Endothelial cell of umbilical vein (primary cell): ENCODE results near the gene ICA1L.

Experiments
- CTCF ChIP-seq, 2 donors: IDR thresholded peaks; 1 replicate in 1 of 2; 2 replicates in 1 of 2; pipeline ENCODE4 v1.5.1; 2011; ENCODE audit warnings: low read length in 2 of 2, mild to moderate bottlenecking in 2 of 2, moderate library complexity in 2 of 2, control low read depth in 1 of 2, inconsistent platforms in 1 of 2, low read depth in 1 of 2; ENCODE audit not compliant: insufficient read depth in 1 of 2; ENCODE audit errors: extremely low read depth in 1 of 2
- POLR2A ChIP-seq: IDR thresholded peaks from 2 replicates; pipeline ENCODE4 v1.6.1; 2012; ENCODE audit warnings: low read depth, mild to moderate bottlenecking, control low read depth, low read length

- no peak for TF ChIP-seq POLR2A
- TF ChIP-seq CTCF (IDR thresholded peaks at IDR 0.05; ENCODE audit: extremely low read depth in 1 of 2, insufficient read depth in 1 of 2, low read depth in 1 of 2, low read length in 2 of 2) = no peak
Measured at GRCh38 chr2:202750763-202751427, 120.7 kb downstream of the ICA1L start.
